Type B pancreatic cell (in vitro differentiated cells): ENCODE data around the gene FBXO27. TPM values are rescaled to one million over a fixed set of nuclear protein-coding genes. Genes with fewer than 3 reads are reported as not detected.

Experiments
- DNase-seq: peaks from one replicate; pipeline ENCODE4 v3.0.0; 2021; ENCODE audit warnings: mixed read lengths; ENCODE audit not compliant: unreplicated experiment; ENCODE audit errors: extremely low spot score
- H3K27ac Mint-ChIP-seq: 2 replicates; pipeline ENCODE4 v1.8.0; 2021; ENCODE audit warnings: mild to moderate bottlenecking, mixed read lengths
- H3K27me3 Mint-ChIP-seq: 2 replicates; pipeline ENCODE4 v1.8.0; 2021; ENCODE audit warnings: mixed read lengths
- H3K36me3 Mint-ChIP-seq: 2 replicates; pipeline ENCODE4 v1.8.0; 2021; ENCODE audit warnings: mixed read lengths
- H3K4me1 Mint-ChIP-seq: one replicate; pipeline ENCODE4 v1.8.0; 2021; ENCODE audit warnings: mixed read lengths; ENCODE audit not compliant: unreplicated experiment
- H3K4me3 Mint-ChIP-seq: 2 replicates; pipeline ENCODE4 v1.8.0; 2021; ENCODE audit warnings: mild to moderate bottlenecking, mixed read lengths
- H3K9me3 Mint-ChIP-seq: 2 replicates; pipeline ENCODE4 v1.8.0; 2021; ENCODE audit warnings: mixed read lengths
- long read RNA-seq: library from polyadenylated mRNA; unstranded; transcript quantifications from one replicate; pipeline ENCODE4 v2.0.0, GENCODE V29; 2020
- total RNA-seq: library from RNA; stranded (reverse); gene quantifications from 2 replicates; pipeline ENCODE4 v1.2.1, GENCODE V29; 2021; ENCODE audit warnings: low replicate concordance
- TF ChIP-seq, protein P1 (sequence below): fragments of 200-600 bp; sonication (generic); conservative IDR thresholded peaks from 2 replicates; pipeline ENCODE4 v1.5.0; 2021; ENCODE audit warnings: antibody characterized with exemption, mild to moderate bottlenecking

The FBXO27 gene, protein sequence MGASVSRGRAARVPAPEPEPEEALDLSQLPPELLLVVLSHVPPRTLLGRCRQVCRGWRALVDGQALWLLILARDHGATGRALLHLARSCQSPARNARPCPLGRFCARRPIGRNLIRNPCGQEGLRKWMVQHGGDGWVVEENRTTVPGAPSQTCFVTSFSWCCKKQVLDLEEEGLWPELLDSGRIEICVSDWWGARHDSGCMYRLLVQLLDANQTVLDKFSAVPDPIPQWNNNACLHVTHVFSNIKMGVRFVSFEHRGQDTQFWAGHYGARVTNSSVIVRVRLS
- 8.2 and 10.1 TPM in 2 replicates for total RNA-seq
- long read RNA-seq, partial matches to known transcripts, result 1 of 2 reads
- long read RNA-seq, other reads (novel, unspliced or antisense), result 1 of 2 reads

DNA sequence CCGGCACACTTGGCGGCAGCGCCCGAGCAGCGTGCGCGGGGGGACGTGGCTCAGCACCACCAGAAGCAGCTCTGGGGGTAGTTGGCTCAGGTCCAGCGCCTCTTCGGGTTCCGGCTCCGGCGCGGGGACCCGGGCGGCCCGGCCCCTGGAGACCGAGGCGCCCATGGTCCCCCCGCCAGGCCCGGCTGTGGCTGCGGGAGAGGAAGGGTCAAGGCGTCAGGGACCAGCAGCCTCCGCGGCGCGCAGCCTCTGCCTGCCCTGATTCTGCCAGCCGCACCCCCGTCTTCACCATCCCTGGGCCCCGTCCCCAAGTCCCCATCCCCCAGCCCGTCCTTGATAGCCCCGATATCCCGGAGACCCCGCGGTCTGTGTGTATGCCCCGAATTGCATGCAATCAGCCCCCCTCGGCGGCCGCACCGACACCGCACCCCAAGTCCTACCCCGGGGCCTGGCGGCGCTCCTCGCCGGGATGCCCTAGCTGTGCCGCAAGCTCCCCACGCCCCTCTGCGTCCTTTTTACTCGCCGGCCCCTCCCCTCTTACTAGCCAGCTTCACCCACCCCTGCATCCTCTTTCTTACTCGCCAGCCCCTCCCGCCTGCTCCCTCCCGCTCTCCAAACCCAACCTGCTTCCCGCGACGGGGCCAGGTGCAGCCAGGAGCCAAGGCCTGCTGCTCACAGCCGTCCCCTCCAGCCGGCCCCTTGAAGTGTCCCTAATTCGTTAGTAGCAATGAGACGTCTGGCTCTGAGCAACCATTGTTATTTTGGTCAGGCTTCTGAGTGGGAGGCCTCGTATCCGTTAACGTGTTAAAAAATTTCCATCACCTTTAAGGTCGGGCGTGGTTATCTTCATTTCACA, at the start of gene FBXO27:
Gene FBXO27 (minus strand): TSS at position 487 of the 856 bp plus-strand sequence. CDS start 322 bp downstream, at position 165.
- H3K27ac Mint-ChIP-seq, result peak within 1 kb of the TSS; percentile 92
- no peaks in the 10 kb centered on the region for H3K9me3 Mint-ChIP-seq
- peak within 1 kb of the TSS; percentile 84 for H3K4me3 Mint-ChIP-seq
- peaks cover 4% of the 10 kb centered on the region for H3K36me3 Mint-ChIP-seq
- H3K27me3 Mint-ChIP-seq, result peaks cover 7% of the 10 kb centered on the region
- peak; percentile 68 for DNase-seq
- TF ChIP-seq, protein P1, sequence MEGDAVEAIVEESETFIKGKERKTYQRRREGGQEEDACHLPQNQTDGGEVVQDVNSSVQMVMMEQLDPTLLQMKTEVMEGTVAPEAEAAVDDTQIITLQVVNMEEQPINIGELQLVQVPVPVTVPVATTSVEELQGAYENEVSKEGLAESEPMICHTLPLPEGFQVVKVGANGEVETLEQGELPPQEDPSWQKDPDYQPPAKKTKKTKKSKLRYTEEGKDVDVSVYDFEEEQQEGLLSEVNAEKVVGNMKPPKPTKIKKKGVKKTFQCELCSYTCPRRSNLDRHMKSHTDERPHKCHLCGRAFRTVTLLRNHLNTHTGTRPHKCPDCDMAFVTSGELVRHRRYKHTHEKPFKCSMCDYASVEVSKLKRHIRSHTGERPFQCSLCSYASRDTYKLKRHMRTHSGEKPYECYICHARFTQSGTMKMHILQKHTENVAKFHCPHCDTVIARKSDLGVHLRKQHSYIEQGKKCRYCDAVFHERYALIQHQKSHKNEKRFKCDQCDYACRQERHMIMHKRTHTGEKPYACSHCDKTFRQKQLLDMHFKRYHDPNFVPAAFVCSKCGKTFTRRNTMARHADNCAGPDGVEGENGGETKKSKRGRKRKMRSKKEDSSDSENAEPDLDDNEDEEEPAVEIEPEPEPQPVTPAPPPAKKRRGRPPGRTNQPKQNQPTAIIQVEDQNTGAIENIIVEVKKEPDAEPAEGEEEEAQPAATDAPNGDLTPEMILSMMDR, result no peak
- H3K4me1 Mint-ChIP-seq, result no peaks in the 10 kb centered on the region

DNA sequence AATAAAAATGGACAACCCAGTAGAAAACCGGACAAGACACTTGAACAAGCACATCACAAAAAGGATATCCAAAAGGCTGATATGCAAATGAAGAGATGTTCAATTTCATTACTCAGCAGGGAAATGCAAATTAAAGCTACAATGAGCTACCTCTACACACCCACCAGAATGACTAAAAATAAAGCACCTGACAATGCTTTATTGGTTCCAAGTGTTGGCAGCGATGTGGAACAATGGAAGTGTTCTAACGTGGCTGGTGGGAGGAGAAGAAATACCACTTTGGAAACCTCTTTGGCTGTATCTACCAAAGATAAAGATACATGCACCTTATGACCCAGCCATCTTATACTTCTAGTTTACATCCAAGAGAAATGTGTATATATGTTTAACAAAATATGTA, 48.1 kb upstream of the FBXO27 start:
- Mint-ChIP-seq H3K27me3 (peaks cover 44% of the 10 kb centered on the region), H3K9me3 (no peaks in the 10 kb centered on the region), H3K27ac (no peak overlapping the region), H3K4me3 (no peak overlapping the region), H3K4me1 (peaks cover 7% of the 10 kb centered on the region), H3K36me3 (no peaks in the 10 kb centered on the region)
- no peak for DNase-seq
- TF ChIP-seq, protein P1, result no peak

- no peak overlapping the region for H3K27ac Mint-ChIP-seq
- H3K9me3 Mint-ChIP-seq, result no peaks in the 10 kb centered on the region
- no peak for DNase-seq
- H3K27me3 Mint-ChIP-seq, result peaks cover 33% of the 10 kb centered on the region
- no peak overlapping the region for H3K4me3 Mint-ChIP-seq
- TF ChIP-seq, protein P1, result no peak
- peaks cover 7% of the 10 kb centered on the region for H3K4me1 Mint-ChIP-seq
- H3K36me3 Mint-ChIP-seq, result no peaks in the 10 kb centered on the region
Observed at GRCh38 chr19:39078436-39079200, 46.3 kb upstream of the FBXO27 start.

- TF ChIP-seq, protein P1, result no peak
- Mint-ChIP-seq H3K9me3 (no peaks in the 10 kb centered on the region), H3K27me3 (peaks cover 21% of the 10 kb centered on the region), H3K36me3 (no peaks in the 10 kb centered on the region), H3K4me1 (no peaks in the 10 kb centered on the region), H3K27ac (no peak overlapping the region), H3K4me3 (no peak overlapping the region)
- no peak for DNase-seq
Observed at GRCh38 chr19:39077323-39077722, 45.0 kb upstream of the FBXO27 start.

- Mint-ChIP-seq H3K4me3 (no peak overlapping the region), H3K27me3 (peaks cover 6% of the 10 kb centered on the region), H3K36me3 (no peaks in the 10 kb centered on the region), H3K4me1 (no peaks in the 10 kb centered on the region), H3K27ac (no peak overlapping the region), H3K9me3 (no peaks in the 10 kb centered on the region)
- TF ChIP-seq, protein P1, result no peak
- no peak for DNase-seq
Observed at GRCh38 chr19:39074942-39075341, 42.6 kb upstream of the FBXO27 start.
